GDM1 (cell line): ENCODE measurements around the gene MESP2.

Experiments
- DNase-seq: peaks from one replicate; lab custom pipeline; 2025; lab: John Stamatoyannopoulos, UW

MESP2 gene

DNA sequence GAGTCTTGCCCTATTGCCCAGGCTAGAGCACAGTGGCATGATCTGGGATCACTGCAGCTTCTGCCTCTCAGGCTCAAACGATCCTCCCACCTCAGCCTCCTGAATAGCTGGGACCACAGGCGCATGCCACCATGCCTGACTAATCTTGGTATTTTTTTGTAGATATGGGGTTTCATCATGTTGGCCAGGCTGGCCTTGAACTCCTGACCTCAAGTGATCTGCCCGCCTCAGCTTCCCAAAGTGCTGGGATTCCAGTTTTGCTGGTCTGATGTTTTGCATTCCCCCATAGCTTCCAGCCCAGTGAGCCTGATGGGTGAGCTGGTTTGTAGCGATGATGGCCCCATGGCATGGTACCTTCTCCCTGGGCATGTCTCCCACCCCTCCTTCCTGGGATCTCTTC is 20.4 kb upstream of the MESP2 start:
- no peak for DNase-seq

- DNase-seq = no peak
Observed at GRCh38 chr15:89756897-89757296, 19.2 kb upstream of the MESP2 start.

GRCh38 chr15:89758283-89758682 is 17.8 kb upstream of the MESP2 start:
- DNase-seq = no peak

DNA sequence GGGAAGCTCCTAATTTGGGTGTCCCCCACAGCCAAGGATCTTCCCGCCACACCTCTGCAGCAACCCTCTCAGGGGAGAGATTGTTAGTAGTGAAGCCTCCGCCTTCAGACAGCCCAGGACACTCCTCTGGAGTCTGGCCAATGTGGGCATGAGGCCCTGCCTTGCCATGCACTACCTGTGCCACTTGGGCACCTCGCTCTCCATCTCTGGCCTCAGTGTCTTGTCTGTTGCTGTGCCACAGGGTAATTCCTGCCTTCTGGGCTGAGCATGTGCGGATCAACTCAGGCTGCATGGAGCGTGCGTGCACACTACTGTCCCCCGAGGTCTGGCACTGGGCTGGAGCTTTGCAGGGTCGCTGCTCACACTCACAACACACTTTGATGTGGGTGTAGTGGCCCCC is 17.2 kb upstream of the MESP2 start:
- DNase-seq = no peak

GRCh38 chr15:89759835-89760234 is 16.3 kb upstream of the MESP2 start:
- no peak for DNase-seq

DNA sequence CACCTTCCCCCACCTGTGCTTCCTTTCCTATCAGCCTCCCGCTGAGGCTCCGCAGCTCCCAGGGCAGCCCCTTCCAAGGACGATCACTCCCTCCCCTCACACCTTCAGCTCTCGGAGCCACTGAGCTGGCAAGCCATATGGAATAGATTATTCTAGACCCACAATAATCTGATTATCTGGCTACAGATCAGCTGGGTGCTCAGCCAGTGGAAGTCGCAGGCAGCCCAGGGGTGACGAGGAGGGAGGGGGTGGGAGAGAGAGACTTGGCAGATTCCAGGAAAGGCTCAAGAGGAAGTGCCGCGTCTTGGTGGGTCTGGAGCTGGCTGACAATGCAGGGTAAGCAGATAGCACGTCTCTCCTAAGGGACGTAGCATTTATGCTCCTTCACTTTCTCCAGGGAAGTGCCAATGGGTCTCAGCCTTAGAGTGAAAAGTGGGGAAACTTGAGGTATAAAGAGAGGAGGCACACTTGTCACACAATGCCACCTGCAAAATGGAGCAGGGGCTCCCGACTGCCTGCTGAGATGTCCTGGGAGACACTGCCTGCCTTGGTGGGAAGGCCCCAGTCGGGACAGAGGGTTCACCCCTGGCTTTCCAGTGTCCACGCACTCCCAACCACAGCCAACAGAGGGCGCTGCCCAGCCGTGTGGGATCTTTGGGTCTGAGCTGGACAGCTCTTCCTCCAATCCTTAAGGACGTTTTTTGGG is 15.7 kb upstream of the MESP2 start:
- peak; percentile 43 for DNase-seq

- DNase-seq = no peak
Observed at GRCh38 chr15:89761009-89761831, 14.9 kb upstream of the MESP2 start.

DNA sequence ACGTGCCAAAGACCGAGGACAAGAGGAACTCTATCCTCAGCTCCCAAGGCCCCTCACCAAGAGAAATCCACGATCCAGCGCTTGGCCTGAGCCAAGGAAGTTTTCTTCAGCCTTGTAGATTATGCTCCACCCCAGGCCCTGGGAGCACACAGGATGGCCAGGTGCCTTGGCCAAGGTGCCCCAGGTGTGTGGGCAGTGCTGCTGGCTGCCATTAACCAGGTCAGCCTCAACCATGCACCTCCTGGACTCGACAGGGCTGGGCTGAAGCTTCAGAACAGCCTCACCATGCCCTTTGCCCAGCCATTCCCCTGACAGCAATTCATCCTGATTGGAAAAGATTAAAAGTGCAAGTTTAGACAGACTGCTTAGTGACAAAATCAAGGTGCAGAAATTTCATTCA is 14.2 kb upstream of the MESP2 start:
- no peak for DNase-seq

- no peak for DNase-seq
Observed at GRCh38 chr15:89765694-89766093, 10.4 kb upstream of the MESP2 start.

GRCh38 chr15:89766357-89767311 is 9.5 kb upstream of the MESP2 start:
- DNase-seq = no peak

DNA sequence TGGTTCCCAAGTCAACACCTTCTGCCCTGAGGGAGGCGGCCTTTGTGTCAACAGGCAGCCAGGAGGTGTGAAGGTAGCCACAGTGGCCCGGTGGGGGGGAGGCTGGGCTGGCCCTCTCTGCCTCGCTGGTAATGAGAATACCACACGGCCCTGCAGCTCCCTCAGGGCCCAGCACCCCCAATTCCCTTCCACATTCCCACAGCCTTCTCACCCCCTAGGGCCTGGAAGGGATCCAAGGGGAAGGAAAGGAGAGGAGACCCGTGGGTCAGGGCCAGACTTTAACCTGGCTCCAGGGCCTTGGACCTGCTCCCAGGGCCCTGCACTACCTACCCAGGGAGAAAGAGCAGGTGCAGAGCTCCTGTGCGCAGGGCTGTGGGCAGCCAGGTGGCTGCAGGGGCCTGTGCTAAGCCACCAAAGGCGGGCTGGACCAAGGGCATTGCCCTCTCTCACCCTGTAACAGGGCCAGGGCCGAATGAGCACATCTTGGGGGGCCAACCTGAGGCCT is 8.7 kb upstream of the MESP2 start:
- DNase-seq = no peak

- DNase-seq = no peak
Observed at GRCh38 chr15:89768071-89768500, 8.0 kb upstream of the MESP2 start.

DNA sequence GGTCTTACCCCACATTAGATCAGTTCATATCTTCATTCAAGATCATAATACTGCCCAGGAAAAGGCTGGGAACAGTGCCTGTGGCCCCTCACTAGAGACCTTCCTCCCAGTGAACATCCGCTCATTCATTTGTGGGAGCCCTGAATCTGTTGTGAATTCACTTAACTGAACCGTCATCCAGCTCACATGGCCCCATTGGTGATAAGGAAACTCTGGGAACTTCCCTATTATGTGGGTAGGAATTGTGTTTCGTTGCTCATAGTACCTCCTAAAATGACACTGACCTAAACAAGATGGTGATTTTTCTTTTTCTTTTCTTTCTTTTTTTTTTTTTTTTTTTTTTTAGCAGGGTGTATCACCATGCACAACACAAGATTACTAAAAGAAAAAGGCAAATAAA is 6.8 kb upstream of the MESP2 start:
- no peak for DNase-seq

GRCh38 chr15:89770041-89770440 is 6.1 kb upstream of the MESP2 start:
- no peak for DNase-seq

DNA sequence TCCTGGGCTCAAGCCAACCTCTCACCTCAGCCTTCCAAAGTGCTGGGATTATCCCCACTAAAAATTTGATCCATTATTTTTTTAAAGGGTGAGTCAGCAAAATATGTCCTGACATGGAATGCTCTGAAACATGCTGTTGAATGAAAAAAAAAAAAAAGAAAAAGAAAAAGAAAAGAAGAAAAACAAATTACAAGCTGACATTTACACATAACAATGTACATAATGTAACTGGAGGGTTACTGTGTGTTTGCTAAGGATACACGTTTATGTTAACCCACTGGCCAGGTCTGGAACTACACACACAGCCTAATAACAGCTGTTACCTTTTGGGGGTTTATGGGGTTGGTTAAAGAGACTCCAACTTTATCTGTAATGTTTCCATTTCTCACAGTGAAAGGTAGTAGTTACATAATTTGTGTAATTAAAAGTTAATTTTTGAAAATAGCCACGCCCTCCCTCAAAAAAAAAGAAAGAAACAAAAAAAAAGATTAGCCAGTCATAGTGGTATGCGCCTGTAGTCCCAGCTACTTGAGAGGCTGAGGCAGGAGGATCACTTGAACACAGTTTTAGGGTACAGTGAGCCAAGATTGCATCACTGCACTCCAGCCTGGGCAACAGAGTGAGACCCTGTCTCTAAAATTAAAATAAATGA is 3.1 kb upstream of the MESP2 start:
- no peak for DNase-seq

- DNase-seq = no peak
Observed at GRCh38 chr15:89774492-89774891, 1.6 kb upstream of the MESP2 start.

GRCh38 chr15:89775815-89776214 is 317 bp upstream of the MESP2 start:
- DNase-seq = no peak

- DNase-seq = no peak
Observed at GRCh38 chr15:89777073-89777751, 1.1 kb downstream of the MESP2 start.

GRCh38 chr15:89777782-89778380 is 1.7 kb downstream of the MESP2 start:
- no peak for DNase-seq

DNA sequence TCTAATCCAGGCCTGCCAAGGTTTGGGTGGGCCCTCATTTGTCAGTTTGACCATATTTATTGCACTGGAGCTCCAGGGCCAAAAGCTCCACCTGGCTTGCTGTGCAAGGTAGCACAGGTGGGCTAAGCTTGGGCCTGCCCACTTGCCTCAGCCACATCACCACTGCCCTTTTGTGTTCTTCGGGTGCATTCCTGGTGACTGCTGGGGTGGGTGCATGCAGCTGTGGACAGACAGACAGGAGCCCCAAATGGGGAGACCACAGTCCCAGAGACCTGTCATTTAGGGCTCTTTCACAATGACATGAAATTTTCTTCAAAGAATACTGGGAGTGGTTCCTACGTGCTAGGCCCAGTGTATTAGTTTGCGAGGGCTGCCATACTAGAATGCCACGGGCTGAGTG is 2.7 kb downstream of the MESP2 start:
- no peak for DNase-seq

DNA sequence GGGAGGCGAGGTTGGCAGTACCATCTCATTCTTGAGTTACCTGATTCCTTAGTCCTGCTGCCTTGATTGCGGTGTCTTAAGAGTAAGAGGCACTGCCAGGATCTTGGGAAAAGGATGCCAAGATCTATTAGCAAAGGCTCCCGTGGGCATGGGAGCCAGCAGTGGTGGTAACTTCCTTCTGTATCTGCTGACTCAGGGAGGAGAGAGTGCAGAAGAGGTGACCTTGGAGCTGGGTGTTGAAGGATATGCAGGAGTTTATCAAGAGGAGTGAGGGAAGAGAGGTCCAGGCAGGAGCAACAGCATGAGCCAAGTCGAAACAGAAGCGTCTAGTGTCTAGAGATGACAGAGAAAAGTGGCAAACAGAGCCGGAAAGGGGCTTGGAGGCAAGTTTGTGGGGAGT is 4.5 kb downstream of the MESP2 start:
- DNase-seq = no peak
